Measurements from ENCODE around the gene GPATCH11.

Gene GPATCH11

DNA sequence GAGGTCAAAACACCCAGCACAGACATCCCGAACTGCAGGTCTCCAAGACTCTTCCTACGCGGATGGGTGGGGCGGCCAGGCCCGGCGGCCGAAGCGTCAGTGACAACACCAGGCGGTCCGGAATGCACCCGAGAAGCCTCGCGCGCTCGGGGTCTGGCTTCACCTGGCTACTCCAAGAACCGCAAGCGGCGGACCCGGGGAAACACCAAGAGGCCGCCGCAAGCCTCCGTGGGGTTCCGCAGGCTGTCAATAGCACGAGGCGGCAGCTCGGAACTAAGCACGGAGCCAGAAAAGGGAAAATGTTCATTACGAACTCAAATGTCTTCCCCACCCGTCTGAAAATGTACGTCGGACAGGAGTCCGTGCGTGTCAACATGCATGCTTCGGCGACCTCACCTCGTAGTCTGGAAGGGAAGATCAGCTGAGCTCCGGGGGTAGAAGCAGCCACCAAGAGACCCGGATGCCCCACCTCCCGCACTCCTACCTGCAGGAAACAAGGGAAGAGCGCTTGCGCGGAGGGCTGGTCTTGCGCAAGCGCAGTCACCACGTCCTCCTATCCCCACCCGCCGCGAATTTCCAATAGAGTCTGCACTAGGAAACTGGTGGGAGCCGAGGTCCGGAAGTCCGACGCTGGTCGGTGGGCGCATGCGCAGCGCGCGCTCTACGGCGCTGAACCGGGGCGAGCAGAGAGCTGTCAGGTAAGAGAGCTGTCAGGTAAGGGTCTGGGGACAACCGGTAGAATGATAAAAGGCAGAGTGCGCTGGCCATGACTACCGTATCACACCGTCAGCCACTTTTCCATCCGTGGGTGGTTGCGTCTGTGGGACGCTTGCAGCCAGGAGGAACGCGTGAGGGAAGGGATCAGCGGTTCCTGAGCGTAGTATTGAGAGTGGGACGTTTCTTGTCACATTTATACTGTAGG lies at the start of gene GPATCH11, which contains the start of gene HEATR5B:
GPATCH11 (plus strand) TSS at position 646 of the 922 bp plus-strand sequence. CDS start 3,864 bp downstream, outside the sequence.
HEATR5B (minus strand) TSS at position 500 of the 922 bp plus-strand sequence. CDS start 958 bp downstream, outside the sequence.
- peak; percentile 99 for DNase-seq (ENCODE audit: low spot score)

DNA sequence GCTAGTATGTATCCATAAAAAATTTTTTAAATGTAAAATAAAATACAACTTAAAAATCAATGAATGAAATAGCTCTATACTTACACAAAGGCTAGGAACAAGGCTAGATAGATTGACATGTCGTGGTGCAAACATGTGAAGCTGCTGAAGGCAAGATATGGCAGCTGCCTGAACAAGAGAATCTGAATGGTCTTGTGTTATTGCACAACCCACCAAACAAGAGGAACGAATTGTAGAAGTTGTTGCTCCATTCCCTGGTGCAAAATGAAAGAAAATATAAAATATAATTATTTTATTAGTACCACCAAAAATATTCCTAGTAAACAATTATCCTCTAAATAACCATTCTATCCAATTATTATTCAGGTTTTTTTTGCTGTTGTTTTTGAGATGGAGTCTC lies 46.5 kb upstream of the GPATCH11 start:
- DNase-seq (ENCODE audit: low spot score), result no peak

DNA sequence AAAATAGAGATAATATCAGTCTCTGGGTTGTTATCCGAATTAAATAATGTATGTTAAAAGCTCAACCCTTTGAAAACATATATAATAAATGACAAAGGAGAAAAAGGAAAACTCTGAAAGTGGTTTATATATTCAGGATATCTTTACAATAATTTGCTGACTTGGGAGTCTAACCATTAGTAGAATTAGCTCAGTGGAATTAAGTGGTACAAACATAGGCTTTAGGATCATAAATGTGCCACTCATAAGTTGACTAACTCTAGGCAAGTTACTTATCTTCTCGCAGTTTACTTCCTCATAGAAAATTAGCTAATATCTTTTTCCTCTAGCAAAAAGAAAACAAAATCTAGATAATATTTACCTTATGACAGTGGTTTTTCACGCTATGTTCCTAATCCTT lies 44.7 kb upstream of the GPATCH11 start:
- DNase-seq (ENCODE audit: low spot score), result no peak

DNA sequence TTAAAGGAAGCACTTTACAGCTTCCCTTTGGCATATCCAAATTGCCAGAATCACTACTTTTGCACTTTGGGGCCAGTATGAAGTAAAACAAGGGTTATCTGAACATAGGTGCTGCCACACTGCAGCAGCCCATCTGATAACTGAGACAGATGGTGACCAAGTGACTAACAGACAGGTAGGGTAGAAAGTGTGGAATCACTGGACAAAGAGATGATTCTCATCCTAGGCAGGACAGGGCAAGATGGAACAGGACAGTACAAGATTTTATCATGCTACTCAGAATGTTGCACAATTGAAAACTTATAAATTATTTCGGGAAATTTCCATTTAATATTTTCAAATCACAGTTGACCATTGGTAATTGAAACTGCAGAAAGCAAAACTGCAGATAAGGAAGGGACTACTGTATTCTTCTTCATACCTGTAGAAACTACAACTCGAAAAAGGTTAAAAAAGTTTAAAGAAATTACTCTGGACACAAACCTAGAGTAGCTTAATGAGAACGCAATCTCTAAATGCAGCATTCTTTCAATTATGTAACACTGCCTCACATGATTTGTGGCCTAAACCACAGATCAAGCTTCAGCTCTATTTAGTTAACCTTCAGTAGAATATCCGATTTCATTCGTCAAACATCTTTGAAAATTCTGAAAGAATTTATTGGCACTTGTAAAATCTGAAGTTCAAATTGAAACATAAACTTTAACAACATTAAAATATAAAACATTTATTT lies 31.6 kb upstream of the GPATCH11 start:
- DNase-seq (ENCODE audit: low spot score), result no peak

DNA sequence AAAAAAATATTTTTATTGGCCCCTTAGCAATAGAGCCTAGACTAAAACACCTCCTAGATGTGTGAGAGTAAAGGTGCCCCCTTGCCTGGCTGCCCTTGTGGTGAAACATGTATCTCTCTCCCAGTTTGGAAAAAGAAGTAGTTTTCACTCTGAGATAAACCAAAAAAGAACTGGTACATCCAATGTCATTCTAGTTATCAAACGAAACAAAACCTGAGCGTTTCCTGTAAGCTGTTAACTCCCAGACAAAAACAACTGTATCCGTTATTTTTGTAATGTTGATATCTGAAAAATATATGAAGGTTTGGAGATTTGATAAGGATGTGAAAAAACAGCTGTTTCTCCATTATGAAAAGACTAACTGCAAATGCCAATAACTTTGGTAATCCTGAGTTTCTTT lies 24.5 kb upstream of the GPATCH11 start:
- no peak for DNase-seq (ENCODE audit: low spot score)

DNA sequence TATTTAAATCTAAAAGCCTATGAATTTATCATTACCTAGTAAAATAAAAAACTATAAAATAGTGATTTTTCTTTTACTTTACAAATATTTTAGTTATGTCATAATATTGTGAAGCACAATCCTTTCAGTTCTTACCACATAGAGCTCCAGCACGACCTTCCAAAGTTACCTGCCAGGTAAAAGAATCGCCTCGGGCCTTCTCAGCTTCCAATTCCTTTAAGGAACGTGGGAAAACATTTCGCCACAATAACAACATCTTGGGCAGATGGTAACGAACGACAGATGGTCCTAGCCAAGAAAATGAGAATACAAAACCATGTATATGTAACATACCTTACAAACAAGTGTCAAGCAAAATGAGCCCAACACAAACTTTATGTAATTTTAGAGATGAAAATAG lies 23.9 kb upstream of the GPATCH11 start:
- DNase-seq (ENCODE audit: low spot score), result no peak

DNA sequence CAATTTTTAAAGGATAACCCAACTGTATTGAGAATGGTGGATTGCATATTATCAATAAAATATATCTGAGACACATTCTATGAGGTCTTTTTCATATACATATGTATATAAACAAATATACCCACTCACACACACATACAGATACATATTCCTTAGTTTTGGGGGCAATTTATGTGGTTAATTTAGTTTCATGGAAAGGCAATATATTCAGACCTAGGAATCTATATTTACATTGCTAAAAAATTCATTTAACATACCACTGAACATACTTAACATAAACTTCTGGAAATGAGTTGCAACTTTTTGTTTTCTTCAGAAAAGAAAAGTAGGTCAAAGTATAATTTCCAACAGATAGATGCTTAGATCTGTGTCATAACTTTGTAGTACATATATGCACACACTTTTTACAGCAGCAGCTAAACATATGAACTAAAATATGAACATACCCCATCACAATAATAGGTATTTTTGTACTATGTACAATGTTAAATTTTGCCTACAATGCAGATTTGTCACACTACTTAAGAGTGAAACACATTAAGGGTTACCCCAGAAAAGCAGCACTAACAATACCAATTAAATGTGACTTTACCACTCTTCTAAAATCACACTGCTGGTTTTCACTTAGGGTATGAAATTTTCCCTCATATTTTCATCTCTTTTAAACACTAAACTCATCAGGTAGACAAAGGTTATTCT lies 23.2 kb upstream of the GPATCH11 start:
- DNase-seq (ENCODE audit: low spot score), result no peak

DNA sequence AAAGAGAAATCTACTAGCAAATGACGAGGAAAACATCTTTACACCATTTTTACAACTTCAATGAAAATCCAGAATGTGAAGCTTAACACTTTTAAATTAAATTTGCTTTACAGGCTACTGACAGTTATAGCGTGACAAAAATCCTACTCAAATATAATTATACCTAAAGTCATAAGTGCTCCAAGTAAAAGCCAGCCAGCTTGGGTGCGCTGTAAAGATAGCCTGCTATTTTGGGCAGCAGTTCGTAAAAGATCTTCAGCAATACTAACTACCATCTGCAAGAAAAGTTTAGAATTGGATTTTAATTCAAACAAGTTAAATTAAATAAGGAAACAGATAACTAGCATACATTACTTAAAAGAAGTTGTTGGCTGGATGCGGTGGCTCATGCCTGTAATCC lies 22.5 kb upstream of the GPATCH11 start:
- DNase-seq (ENCODE audit: low spot score), result no peak

DNA sequence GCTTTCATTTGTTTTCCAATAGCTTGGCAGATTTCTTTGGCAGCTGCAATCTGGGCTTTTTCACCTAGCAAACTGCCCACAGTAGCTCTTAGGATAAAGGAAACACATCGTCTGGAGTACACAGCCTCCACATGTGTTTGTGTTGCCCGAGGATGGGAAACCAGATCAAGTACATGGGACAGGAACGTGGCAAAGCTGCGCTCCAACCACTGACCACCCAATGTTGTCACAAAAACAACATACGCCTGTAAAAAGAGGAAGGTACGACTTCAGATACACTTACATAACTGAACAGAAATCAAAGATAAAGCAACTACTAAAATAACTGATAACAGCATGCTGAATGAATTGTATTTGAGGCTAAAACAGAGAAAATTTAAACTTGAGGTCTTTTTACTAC lies 15.6 kb upstream of the GPATCH11 start:
- DNase-seq (ENCODE audit: low spot score), result no peak

DNA sequence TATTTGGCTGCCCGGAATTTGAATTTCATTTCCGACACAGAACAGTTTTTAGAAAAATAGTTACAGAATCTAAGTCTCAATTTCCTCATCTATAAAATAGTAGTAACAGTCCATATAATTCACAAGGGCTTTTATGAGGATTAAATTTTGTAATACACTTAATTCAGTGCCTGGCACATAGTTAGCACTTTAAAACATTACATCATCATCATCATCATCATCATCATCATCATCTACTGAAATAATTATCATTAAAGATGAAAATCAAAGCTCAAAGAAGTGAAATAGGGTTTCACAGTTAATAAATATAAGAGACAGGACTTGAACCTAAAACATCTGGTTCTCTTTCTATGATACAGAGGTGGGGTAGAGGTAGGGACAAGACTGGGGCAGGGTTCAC lies 13.4 kb upstream of the GPATCH11 start:
- no peak for DNase-seq (ENCODE audit: low spot score)

DNA sequence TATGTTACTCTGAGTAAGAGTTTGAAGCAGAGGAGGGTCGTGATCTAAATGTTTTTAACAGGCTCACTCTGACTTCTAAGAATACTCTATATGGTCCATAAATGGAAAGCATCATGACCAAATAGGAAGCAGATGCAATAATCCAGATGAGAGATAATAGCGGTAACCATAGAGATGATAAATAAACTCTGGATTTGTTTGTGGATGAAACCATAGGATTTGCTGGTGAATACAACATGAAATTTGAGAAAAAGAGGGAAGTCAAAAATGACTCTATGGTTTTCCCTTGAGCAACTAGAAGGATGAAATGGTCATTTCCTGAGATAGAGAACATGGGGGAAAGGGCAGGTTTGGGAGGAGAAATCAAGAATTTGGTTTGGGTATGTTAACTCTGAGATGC lies 4.1 kb upstream of the GPATCH11 start:
- no peak for DNase-seq (ENCODE audit: low spot score)

DNA sequence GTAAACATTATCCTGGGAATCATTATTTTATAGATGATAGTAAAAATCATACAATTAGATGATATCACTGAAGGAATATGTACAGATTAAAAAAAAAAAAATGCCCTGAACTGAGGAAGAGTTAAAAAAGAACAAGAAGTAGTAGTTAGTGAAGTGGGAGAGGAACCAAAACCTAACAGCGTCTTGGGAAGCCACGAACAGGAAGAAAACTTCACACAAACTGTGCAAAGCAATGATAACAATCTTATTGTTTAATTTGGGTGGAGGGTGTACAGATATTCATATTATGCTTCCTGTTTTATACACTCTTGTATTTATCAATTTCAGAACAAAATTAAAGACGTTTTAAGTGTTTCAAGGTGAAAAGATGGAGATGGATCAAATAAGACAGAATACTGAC lies 3.6 kb upstream of the GPATCH11 start:
- no peak for DNase-seq (ENCODE audit: low spot score)

DNA sequence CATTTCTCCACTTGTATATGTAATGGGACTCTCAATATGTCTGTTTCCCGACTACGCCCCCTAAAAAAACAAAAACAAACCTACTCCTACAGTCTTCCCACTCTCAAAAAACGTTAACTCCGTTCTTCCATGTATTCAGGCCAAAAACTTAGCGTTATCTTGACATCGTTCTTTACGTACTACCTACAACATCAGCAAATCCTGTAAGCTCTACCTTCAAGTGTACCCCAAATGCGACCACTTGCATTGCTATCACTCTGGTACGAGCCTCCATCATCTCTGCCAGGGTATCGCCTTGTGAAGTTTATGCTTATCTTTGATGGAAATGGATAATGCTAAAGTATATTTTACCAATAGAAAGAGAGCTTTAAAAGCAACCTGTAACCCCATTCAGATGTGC lies 479 bp downstream of the GPATCH11 start:
- no peak for DNase-seq (ENCODE audit: low spot score)

DNA sequence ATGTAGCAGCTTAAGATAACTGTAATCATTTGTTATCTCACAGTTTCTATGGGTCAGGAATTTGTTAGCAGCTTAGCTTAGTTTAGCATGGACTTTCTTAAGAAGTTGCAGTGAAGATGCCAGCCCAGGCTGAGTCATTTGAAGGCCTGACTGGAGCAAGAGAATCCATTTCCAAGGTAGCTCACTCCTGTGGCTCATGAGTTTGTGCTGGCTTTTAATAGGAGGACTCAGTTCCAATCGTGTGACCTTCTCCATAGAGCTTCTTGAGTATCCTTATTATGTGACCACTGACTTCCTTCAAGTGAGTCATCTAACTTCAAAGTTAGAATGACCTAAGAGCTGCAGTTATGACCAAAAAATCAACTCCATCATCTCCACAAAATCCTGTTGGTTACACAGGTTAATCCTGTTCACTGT lies 1.4 kb downstream of the GPATCH11 start:
- DNase-seq (ENCODE audit: low spot score), result no peak

DNA sequence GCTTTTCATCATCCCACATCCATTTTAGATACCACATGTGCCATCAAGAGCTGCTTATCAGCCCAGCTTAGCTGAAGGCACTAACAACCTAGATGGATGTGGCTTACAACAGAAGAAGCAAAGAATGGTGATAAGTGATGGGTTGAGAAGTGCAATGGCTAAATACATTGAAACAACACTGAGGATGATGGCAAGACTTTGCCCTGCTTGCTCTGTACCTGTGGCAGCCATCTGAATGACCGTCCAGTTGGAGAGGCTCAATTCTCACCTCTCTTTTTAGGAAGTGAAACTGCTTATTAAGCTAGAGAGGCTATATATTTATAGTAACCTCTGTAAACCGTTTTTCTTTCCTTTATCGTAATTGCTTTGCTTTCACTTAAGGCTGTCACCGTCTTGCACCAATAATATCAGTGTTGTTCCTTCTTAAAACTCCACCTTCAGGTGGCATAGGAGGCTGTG lies 5.7 kb downstream of the GPATCH11 start:
- DNase-seq (ENCODE audit: low spot score), result no peak

DNA sequence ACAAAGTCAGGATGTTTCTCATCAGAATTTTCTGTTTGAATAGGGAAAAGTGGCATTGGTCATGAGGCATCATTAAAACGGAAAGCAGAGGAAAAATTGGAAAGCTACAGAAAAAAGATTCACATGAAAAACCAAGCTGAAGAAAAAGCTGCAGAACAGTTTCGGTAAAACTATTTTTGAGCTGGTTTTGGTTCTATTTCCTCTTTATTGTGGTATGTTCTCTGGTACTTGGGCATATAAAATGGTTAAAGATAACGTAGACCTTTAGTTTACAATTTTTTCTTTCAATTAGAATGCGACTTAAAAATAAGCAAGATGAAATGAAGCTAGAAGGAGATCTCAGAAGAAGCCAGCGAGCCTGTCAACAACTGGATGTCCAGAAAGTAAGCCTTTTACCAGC lies 7.6 kb downstream of the GPATCH11 start:
- DNase-seq (ENCODE audit: low spot score), result no peak

DNA sequence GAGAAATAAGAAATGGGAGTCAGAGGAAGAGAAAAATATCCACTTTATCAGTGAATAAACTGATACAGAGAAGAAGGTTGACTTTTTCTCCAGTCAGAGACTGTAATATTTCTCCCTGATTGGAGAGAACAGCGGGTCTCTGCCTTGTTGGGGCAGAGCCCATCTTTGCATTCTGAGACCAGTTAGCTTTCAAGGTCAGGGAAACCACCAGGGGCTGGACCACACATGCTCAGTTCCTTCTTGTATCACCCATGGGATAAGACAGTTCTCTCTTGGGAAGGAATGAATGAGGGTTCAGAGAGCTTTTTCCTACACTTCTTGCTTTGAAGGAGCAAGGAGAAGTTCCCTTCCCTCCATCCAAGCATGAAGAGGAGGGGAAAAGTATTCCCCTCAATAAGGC lies 12.2 kb downstream of the GPATCH11 start:
- DNase-seq (ENCODE audit: low spot score), result no peak

DNA sequence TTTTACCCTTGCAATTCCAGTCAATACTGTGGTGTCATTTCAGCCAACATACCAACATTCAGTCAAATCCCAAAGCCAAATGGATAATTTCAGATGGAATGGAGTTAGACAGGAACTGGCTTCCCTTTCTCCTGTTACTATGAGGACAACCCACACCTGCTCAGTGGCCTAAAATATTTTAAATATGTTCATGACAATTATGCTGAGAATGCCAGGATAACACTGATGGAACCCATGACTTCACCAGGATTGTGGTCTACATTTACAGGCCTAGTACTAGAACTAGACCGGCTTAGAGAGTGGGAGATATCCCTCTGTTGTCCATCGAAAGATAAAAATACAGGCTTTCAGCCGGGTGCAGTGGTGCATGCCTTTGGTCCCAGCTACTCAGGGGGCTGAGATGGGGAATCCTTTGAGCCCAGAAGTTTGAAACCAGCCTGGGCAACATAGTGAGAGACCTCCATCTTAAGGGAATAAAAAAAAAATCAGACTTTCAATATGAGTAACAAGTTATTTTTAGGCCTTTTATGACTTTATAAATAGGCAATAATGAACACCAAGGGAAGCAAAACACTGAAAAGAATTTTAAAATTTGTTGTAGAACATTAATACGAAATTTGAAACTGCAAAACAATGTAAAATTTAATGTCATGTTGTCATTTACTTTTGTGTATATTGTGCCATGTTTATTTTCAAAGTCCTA lies 14.2 kb downstream of the GPATCH11 start:
- no peak for DNase-seq (ENCODE audit: low spot score)

DNA sequence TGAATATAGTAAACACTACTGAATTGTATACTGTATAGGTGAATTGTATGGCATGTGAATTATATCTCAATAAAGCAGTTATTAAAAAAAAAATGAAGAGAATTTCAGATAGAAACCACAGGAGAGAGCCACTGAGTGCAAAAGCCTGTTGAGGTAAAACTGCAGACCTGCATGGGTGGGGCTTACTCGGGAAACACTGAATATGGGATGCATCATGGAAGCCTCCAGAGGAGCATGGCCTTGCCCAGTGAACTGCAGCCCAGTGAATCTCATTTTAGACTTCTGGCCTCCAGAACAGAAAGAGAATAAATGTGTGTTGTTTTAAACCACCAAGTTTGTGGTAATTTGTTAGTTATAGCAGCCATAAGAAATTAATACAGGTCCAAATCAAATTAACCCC lies 15.7 kb downstream of the GPATCH11 start:
- no peak for DNase-seq (ENCODE audit: low spot score)

DNA sequence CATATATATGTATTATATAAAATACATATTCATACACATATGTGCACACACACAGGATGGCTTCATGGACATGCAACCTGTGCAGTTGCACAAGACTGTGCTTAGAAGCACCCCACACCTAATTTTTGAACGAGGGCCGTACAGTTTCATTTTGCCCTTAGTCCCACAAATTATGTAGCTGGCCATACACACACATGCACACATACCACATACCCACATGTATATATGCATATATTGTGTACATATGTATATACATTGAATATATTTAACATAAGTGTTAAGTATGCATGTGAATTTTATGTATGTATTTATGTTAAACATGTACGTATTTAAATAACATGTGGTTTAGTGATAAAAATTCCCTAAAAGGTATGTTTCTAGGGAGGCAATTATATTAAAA lies 18.3 kb downstream of the GPATCH11 start:
- DNase-seq (ENCODE audit: low spot score), result no peak

DNA sequence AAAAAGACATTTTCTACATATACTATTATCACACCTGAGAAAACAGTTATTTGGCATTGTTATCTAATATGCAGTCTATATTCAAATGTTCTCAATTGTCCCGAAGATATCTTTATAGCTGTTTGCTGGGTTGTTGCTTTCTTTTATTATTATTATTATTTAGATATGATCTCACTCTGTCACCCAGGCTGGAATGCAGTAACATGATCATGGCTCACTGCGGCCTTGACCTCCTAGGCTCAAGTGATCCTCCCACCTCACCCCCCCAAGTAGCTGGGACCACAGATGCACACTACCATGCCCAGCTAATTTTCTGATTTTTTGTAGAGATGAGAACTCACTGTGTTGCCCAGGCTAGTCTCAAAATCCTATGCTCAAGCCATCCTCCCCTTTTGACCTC lies 19.9 kb downstream of the GPATCH11 start:
- no peak for DNase-seq (ENCODE audit: low spot score)

DNA sequence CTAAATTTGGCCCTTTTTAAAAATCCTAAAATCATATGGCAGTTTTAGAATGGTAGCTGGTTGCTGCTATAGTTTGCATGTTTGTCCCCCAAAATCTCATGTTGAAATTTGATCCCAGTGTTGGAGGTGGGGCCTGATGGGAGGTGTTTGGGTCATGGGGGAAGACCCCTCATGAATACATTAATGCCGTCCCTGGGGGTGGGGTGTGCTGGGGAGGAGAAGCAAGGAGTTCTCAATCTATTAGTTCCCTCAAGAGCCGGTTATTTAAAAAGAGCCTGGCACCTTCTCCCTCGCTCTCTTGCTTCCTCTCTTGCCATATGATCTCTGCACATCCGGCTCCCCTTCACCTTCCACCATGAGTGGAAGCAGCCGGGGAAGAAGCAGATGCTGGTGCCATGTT lies 20.8 kb downstream of the GPATCH11 start:
- DNase-seq (ENCODE audit: low spot score), result peak; percentile 23

All from iPS-NIHi11 (cell line).